WI38 (cell line): Measurements from ENCODE around the gene JAKMIP1.

Source experiments
- H3K4me3 ChIP-seq: 2 replicates; pipeline ENCODE4 v1.5.1; 2011; ENCODE audit warnings: low read depth, mild to moderate bottlenecking, control low read depth, low read length
- CTCF ChIP-seq: IDR thresholded peaks from 2 replicates; pipeline ENCODE4 v1.5.1; 2012; ENCODE audit warnings: low read depth, mild to moderate bottlenecking, control low read depth, low read length

The JAKMIP1 gene

DNA sequence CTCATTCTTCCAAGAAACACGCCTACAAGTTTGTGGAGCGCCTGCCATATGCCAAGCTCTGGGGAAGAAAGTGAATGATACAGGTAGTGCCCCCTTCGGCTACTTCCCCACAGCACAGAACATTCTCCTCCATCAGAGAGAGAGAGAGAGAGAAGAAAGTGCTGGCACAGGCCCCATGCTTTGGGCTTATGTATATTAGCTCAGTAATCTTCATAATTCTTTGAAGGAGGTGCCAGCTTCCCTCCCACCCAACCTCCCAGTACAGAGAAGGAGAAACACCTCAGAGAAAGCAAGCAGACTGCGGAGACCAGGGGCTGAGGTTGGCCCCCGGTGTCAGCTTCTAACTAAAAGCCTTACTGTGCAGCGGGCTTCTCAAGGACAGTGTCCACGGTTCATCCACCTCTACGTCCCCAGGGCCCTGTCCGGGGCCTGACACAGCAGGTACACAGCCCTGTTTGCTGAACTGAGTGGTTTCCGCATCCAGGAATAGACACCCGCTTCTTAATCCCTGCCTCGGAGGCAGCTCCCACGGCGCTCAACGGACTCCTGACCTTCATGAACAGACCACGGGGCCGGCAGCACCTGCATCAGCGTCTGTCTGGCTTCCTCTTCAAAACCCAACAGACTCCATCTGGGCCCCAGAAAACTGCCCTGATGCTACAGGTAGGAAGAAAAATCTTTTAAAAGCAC, 50.2 kb downstream of the JAKMIP1 start:
- H3K4me3 ChIP-seq = no peak overlapping the region
- TF ChIP-seq CTCF = no peak

- H3K4me3 ChIP-seq = no peak overlapping the region
- no peak for TF ChIP-seq CTCF
These were observed 51.7 kb downstream of the JAKMIP1 start for GRCh38 chr4:6148506-6149205.

DNA sequence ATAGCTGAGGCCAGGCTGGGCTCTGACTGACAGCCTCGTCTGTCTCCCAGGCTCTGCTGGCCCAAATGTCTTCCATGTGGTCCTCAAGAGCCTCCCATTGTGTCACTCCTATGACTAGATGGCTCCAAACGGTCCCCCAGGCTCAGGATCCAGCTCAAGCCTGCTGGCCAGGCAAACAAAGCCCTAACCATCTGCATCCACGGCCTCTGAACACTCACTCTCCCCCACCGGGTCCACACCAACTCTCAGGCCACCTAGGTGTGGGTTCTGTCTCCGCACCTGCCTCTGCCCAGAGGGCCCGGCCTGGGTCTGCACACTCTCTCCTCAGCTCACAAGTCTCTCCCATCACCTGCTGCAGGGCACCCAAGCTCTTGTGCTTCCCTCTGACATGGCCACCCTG, 52.9 kb downstream of the JAKMIP1 start:
- no peak for TF ChIP-seq CTCF
- H3K4me3 ChIP-seq = no peak overlapping the region

GRCh38 chr4:6143603-6144181, 56.7 kb downstream of the JAKMIP1 start:
- no peak overlapping the region for H3K4me3 ChIP-seq
- TF ChIP-seq CTCF = no peak

- TF ChIP-seq CTCF = no peak
These were observed 57.3 kb downstream of the JAKMIP1 start for GRCh38 chr4:6142935-6143602.

GRCh38 chr4:6142511-6142910, 57.8 kb downstream of the JAKMIP1 start:
- H3K4me3 ChIP-seq = no peak overlapping the region

More at GRCh38 chr4:6142935-6143602, 57.3 kb downstream of the JAKMIP1 start:
- H3K4me3 ChIP-seq = no peak overlapping the region

More at GRCh38 chr4:6142511-6142910, 57.8 kb downstream of the JAKMIP1 start:
- TF ChIP-seq CTCF = no peak
